Activated naive CD4-positive, alpha-beta T cell treated with anti-CD3 and anti-CD28 coated beads for 36 hours (primary cell): Measurements from ENCODE around the gene SRRT. TPM values are rescaled to one million over a fixed set of nuclear protein-coding genes. Genes with fewer than 3 reads are reported as not detected.
"Not testable (repeated sequence)": the region's sequence is repeated elsewhere in the genome, so short reads cannot be mapped to it uniquely, and the experiment has no call there.

Experiments used
- CTCF ChIA-PET: fragments of 350-600 bp; sonication (Branson Sonifier 250); formaldehyde crosslinking; loops from one replicate; lab custom pipeline; 2021; ENCODE audit warnings: antibody characterized with exemption; lab: Charles Lee
- DNase-seq: peaks from one replicate; pipeline ENCODE4 v3.0.0-alpha.2; 2020
- H3K27ac Mint-ChIP-seq: one replicate; pipeline ENCODE4 v1.8.0; 2021; ENCODE audit warnings: mild to moderate bottlenecking, mixed read lengths
- H3K27me3 Mint-ChIP-seq: one replicate; pipeline ENCODE4 v1.8.0; 2021; ENCODE audit warnings: low read depth, mixed read lengths
- H3K36me3 Mint-ChIP-seq: one replicate; pipeline ENCODE4 v1.8.0; 2021; ENCODE audit warnings: low read depth, mixed read lengths
- H3K4me1 Mint-ChIP-seq: one replicate; pipeline ENCODE4 v1.8.0; 2021; ENCODE audit warnings: low read depth, mixed read lengths
- H3K4me3 Mint-ChIP-seq: one replicate; pipeline ENCODE4 v1.8.0; 2021; ENCODE audit warnings: mild to moderate bottlenecking, moderate library complexity, mixed read lengths
- H3K9me3 Mint-ChIP-seq: one replicate; pipeline ENCODE4 v1.8.0; 2021; ENCODE audit warnings: mixed read lengths
- intact Hi-C: fragments of 100-400 bp; cut with micrococcal nuclease; formaldehyde crosslinking; loops from one replicate; pipeline ENCODE4 v1.15.1; 2023
- total RNA-seq, 2 experiments: library from RNA; stranded (reverse); gene quantifications; one replicate each; pipeline ENCODE4 v1.2.3, GENCODE V29; 2021

The SRRT gene
- total RNA-seq, 2 experiments from 2014 or later = 166 to 169 TPM

- CTCF ChIA-PET = interaction anchor here (1.0 kb wide), 1 partner anchor 9 kb away, joined by 3 read pairs; no protein-coding TSS in a partner anchor
- H3K4me1 Mint-ChIP-seq = no peaks in the 10 kb centered on the region
Measured at GRCh38 chr7:100902638-100903037, 27.7 kb downstream of the SRRT start.

GRCh38 chr7:100908512-100908911, 33.6 kb downstream of the SRRT start:
- Mint-ChIP-seq H3K36me3 (no peaks in the 10 kb centered on the region), H3K9me3 (no peaks in the 10 kb centered on the region), H3K4me3 (no peak overlapping the region), H3K27me3 (peaks cover 3% of the 10 kb centered on the region), H3K27ac (no peak overlapping the region), H3K4me1 (no peaks in the 10 kb centered on the region)
- CTCF ChIA-PET = no interaction called here
- intact Hi-C loops = no loop called here
- no peak for DNase-seq

More at GRCh38 chr7:100902638-100903037, 27.7 kb downstream of the SRRT start:
- Mint-ChIP-seq H3K4me3 (no peak overlapping the region), H3K27me3 (peaks cover 14% of the 10 kb centered on the region), H3K36me3 (no peaks in the 10 kb centered on the region), H3K27ac (no peak overlapping the region), H3K9me3 (no peaks in the 10 kb centered on the region)
- intact Hi-C loops = no loop called here
- DNase-seq = no peak

GRCh38 chr7:100910443-100910842, 35.5 kb downstream of the SRRT start:
- CTCF ChIA-PET = interaction anchor here (0.6 kb wide), 1 partner anchor 374 kb away, joined by 3 read pairs; no protein-coding TSS in a partner anchor
- intact Hi-C loops = not testable (repeated sequence)

DNA sequence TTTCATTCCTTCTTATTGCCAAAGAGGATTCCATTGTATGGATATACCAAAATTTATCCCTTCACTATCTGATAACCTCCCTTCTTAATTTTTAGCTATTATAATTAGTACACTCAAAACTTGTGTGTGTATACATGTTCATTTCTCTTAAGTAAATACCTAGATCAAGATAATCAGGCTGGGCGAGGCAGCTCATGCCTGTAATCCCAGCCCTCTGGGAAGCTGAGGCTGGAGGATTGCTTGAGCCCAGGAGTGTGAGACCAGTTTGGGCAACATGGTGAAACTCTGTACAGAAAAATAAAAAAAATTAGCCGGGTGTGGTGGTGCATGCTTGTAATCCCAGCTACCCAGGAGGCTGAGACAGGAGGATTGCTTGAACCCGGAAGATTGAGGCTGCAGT, 36.6 kb downstream of the SRRT start:
- intact Hi-C loops = no loop called here
- CTCF ChIA-PET = interaction anchor here (0.8 kb wide), 1 partner anchor 8 kb away, joined by 3 read pairs; no protein-coding TSS in a partner anchor
- Mint-ChIP-seq H3K36me3 (no peaks in the 10 kb centered on the region), H3K9me3 (no peaks in the 10 kb centered on the region), H3K27ac (no peak overlapping the region), H3K4me3 (no peak overlapping the region), H3K27me3 (peaks cover 3% of the 10 kb centered on the region), H3K4me1 (peaks cover 5% of the 10 kb centered on the region)
- DNase-seq = no peak

More at GRCh38 chr7:100910443-100910842, 35.5 kb downstream of the SRRT start:
- not testable (repeated sequence) for H3K27me3 Mint-ChIP-seq, H3K4me3 Mint-ChIP-seq, H3K27ac Mint-ChIP-seq, DNase-seq, H3K4me1 Mint-ChIP-seq, H3K9me3 Mint-ChIP-seq, H3K36me3 Mint-ChIP-seq

DNA sequence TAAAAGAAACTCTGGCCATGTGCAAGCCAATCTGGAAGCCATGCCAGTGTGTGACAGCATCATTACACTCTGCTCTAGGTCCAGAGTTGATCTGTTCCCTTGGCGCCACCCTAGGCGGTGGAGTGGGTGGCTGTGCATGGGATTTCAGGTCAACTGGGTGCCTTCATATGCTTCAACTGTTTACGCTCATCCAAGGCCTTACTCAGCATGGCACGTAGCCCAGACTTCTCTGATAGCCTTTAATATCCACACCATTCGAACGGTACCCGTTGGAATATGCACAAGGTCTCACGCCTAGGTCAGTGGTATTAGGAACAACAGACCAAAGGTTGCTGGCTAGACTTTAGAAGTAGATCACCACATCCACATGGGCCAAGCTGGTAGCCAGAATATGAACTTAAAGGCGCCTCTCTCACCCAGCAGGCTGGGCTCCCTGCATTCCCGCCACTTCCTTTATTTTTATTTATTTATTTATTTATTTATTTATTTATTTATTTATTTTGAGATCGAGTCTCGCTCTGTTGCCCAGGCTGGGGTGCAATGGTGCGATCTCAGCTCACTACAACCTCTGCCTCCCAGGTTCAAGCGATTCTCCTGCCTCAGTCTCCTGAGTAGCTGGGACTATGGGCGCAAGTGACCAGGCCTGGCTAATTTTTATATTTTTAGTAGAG, 39.4 kb downstream of the SRRT start:
- peaks cover 3% of the 10 kb centered on the region for H3K27me3 Mint-ChIP-seq
- intact Hi-C loops = no loop called here
- H3K36me3 Mint-ChIP-seq = no peaks in the 10 kb centered on the region
- no peak overlapping the region for H3K4me3 Mint-ChIP-seq
- no peak for DNase-seq
- H3K4me1 Mint-ChIP-seq = peaks cover 5% of the 10 kb centered on the region
- CTCF ChIA-PET = no interaction called here
- H3K9me3 Mint-ChIP-seq = no peaks in the 10 kb centered on the region
- H3K27ac Mint-ChIP-seq = no peak overlapping the region

GRCh38 chr7:100914879-100915447, 40.1 kb downstream of the SRRT start:
- H3K4me3 Mint-ChIP-seq = no peak overlapping the region
- CTCF ChIA-PET = no interaction called here
- no peak overlapping the region for H3K27ac Mint-ChIP-seq
- no peaks in the 10 kb centered on the region for H3K9me3 Mint-ChIP-seq
- DNase-seq = peak; percentile 41
- peaks cover 3% of the 10 kb centered on the region for H3K27me3 Mint-ChIP-seq
- intact Hi-C loops = no loop called here
- peaks cover 5% of the 10 kb centered on the region for H3K4me1 Mint-ChIP-seq
- H3K36me3 Mint-ChIP-seq = no peaks in the 10 kb centered on the region

DNA sequence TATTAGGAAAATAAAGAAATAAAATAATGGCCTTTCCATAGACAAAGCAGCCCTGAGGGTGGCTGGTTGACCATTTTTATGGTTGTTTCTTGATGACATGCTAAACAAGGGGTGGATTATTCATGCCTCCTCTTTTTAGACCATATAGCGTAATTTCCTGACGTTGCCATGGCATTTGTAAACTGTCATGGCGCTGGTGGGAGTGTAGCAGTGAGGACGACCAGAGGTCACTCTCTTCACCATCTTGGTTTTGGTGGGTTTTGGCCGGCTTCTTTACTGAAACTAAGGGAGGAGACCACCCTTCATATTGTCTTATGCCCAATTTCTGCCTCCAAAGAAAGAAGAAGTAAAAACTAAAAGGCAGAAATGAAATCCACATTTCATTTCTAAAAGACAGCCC, 44.4 kb downstream of the SRRT start:
- H3K9me3 Mint-ChIP-seq, H3K4me1 Mint-ChIP-seq, intact Hi-C loops, DNase-seq, CTCF ChIA-PET, H3K4me3 Mint-ChIP-seq, H3K27me3 Mint-ChIP-seq, H3K36me3 Mint-ChIP-seq, H3K27ac Mint-ChIP-seq: not testable (repeated sequence)

DNA sequence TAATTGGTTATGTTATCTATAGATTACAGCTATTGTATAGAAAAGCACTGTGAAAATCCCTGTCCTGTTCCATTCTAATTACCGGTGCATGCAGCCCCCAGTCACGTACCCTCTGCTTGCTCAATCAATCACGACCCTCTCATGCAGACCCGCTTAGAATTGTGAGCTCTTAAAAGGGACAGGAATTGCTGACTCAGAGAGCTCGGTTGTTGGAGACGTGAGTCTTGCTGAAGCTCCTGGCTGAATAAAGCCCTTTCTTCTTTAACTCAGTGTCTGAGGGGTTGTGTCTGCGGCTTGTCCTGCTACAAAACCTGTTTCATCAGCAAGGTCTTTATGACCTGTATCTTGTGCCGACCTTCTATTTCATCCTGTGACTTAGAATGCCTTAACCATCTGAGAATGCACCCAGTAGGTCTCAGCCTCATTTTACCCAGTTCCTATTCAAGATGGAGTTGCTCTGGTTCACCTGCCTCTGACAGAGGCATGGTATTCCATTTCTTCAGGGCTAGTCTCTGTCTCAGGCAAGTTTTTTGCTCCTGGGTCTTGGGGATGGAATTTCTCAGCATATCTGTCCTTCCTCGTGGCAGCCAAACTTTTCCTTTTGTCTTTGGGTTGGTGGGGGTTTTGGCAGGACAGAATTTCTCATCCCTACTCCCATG, 45.0 kb downstream of the SRRT start:
- DNase-seq, H3K9me3 Mint-ChIP-seq, H3K36me3 Mint-ChIP-seq, intact Hi-C loops, H3K4me3 Mint-ChIP-seq, H3K4me1 Mint-ChIP-seq, CTCF ChIA-PET, H3K27me3 Mint-ChIP-seq, H3K27ac Mint-ChIP-seq: not testable (repeated sequence)

GRCh38 chr7:100921039-100921438, 46.1 kb downstream of the SRRT start:
- H3K9me3 Mint-ChIP-seq = no peaks in the 10 kb centered on the region
- H3K4me3 Mint-ChIP-seq = no peak overlapping the region
- H3K36me3 Mint-ChIP-seq = no peaks in the 10 kb centered on the region
- DNase-seq = no peak
- H3K27ac Mint-ChIP-seq = no peak overlapping the region
- H3K27me3 Mint-ChIP-seq = peaks cover 6% of the 10 kb centered on the region
- CTCF ChIA-PET = no interaction called here
- intact Hi-C loops = no loop called here
- H3K4me1 Mint-ChIP-seq = no peaks in the 10 kb centered on the region

- CTCF ChIA-PET, DNase-seq, H3K4me3 Mint-ChIP-seq, intact Hi-C loops, H3K9me3 Mint-ChIP-seq, H3K36me3 Mint-ChIP-seq, H3K27me3 Mint-ChIP-seq, H3K27ac Mint-ChIP-seq, H3K4me1 Mint-ChIP-seq: not testable (repeated sequence)
Measured at GRCh38 chr7:100923616-100924015, 48.7 kb downstream of the SRRT start.

DNA sequence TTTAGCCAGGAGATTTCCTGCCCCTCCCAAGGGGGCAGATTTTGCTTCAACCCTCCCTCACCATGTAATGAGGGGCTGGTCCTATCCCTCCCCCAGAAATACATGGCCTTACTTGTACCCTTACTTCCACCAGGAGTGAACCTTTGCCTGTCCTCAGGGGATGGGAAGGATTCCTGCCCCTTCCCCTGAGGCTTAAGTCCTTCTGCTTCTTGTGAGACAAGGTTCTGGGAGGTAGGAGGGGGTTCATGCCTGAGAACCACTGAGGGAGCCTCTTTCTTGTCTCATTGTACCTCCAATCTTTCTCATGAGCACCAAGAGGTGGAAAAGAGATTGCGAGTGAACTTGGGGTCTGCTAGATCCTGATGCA, 54.9 kb downstream of the SRRT start:
- Mint-ChIP-seq H3K27me3 (peaks cover 2% of the 10 kb centered on the region), H3K9me3 (peaks cover 5% of the 10 kb centered on the region), H3K4me3 (no peak overlapping the region), H3K36me3 (no peaks in the 10 kb centered on the region), H3K27ac (no peak overlapping the region), H3K4me1 (no peaks in the 10 kb centered on the region)
- intact Hi-C loops = no loop called here
- DNase-seq = no peak
- CTCF ChIA-PET = no interaction called here

DNA sequence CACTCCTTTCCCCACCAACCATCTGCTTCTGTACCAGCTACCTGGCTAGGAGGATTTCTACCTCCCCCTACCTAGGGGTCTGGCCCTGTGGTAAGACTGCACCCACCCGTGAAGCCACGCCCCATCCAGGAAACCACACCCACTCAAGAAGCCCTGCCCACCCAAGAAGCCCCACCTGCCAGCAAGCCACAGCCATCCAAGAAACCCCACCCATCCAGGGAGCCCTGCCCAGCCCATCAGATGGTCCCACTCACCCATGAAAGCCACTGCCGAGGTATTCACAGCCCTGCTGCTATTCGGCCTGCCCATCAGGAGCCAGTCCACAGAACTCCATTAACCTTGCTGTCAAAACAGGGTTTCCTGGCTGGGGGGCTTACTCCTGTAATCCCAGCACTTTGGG, 58.8 kb downstream of the SRRT start:
- no peak overlapping the region for H3K27ac Mint-ChIP-seq
- peaks cover 4% of the 10 kb centered on the region for H3K27me3 Mint-ChIP-seq
- H3K4me1 Mint-ChIP-seq = no peaks in the 10 kb centered on the region
- H3K9me3 Mint-ChIP-seq = peaks cover 5% of the 10 kb centered on the region
- CTCF ChIA-PET = no interaction called here
- no peak for DNase-seq
- intact Hi-C loops = no loop called here
- no peaks in the 10 kb centered on the region for H3K36me3 Mint-ChIP-seq
- no peak overlapping the region for H3K4me3 Mint-ChIP-seq

DNA sequence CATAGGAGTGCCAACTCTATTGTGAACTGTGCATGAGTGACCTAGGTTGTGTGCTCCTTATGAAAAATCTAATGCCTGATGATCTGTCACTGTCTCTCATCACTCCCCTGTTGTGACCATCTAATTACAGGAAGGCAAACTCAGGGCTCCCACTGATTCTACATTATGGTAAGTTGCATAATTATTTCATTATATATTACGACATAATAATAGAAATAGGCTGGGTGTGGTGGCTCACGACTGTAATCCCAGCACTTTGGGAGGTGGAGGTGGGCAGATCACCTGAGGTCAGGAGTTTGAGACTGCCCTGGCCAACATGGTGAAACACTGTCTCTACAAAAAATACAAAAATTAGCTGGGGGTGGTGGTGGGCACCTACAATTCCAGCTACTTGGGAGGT, 60.5 kb downstream of the SRRT start:
- DNase-seq, CTCF ChIA-PET, H3K36me3 Mint-ChIP-seq, intact Hi-C loops, H3K4me1 Mint-ChIP-seq, H3K4me3 Mint-ChIP-seq, H3K27ac Mint-ChIP-seq, H3K27me3 Mint-ChIP-seq: not testable (repeated sequence)
- H3K9me3 Mint-ChIP-seq = peaks cover 11% of the 10 kb centered on the region
